Osteocyte (in vitro differentiated cells): ENCODE measurements around the gene RBM28. TPM values are rescaled to one million over a fixed set of nuclear protein-coding genes. Genes with fewer than 3 reads are reported as not detected.
A peak's percentile ranks its signal among the peaks of the same experiment; 100 is the strongest.

Experiments
- DNase-seq: peaks from one replicate; pipeline ENCODE4 v3.0.0; 2021; ENCODE audit warnings: mixed read lengths; ENCODE audit not compliant: unreplicated experiment; ENCODE audit errors: extremely low spot score
- H3K27ac Mint-ChIP-seq: one replicate; pipeline ENCODE4 v1.8.0; 2021; ENCODE audit warnings: mild to moderate bottlenecking, mixed read lengths; ENCODE audit not compliant: unreplicated experiment
- H3K27me3 Mint-ChIP-seq: one replicate; pipeline ENCODE4 v1.8.0; 2021; ENCODE audit warnings: mixed read lengths; ENCODE audit not compliant: unreplicated experiment
- H3K36me3 Mint-ChIP-seq: one replicate; pipeline ENCODE4 v1.8.0; 2021; ENCODE audit warnings: mixed read lengths; ENCODE audit not compliant: unreplicated experiment
- H3K4me1 Mint-ChIP-seq: one replicate; pipeline ENCODE4 v1.8.0; 2021; ENCODE audit warnings: mixed read lengths; ENCODE audit not compliant: unreplicated experiment
- H3K4me3 Mint-ChIP-seq: one replicate; pipeline ENCODE4 v1.8.0; 2021; ENCODE audit warnings: mild to moderate bottlenecking, moderate library complexity, mixed read lengths; ENCODE audit not compliant: unreplicated experiment
- H3K9me3 Mint-ChIP-seq: one replicate; pipeline ENCODE4 v1.8.0; 2021; ENCODE audit warnings: mixed read lengths; ENCODE audit not compliant: unreplicated experiment
- total RNA-seq: library from RNA; stranded (reverse); gene quantifications from 2 replicates; pipeline ENCODE4 v1.2.1, GENCODE V29; 2021
- TF ChIP-seq, protein P1 (sequence below): fragments of 200-600 bp; sonication (generic); IDR thresholded peaks from 2 replicates; pipeline ENCODE4 v1.5.0; 2021; ENCODE audit warnings: antibody characterized with exemption, mild to moderate bottlenecking, moderate library complexity

The RBM28 gene
- total RNA-seq, 1 donor from 2014 or later = 45.6 TPM

DNA sequence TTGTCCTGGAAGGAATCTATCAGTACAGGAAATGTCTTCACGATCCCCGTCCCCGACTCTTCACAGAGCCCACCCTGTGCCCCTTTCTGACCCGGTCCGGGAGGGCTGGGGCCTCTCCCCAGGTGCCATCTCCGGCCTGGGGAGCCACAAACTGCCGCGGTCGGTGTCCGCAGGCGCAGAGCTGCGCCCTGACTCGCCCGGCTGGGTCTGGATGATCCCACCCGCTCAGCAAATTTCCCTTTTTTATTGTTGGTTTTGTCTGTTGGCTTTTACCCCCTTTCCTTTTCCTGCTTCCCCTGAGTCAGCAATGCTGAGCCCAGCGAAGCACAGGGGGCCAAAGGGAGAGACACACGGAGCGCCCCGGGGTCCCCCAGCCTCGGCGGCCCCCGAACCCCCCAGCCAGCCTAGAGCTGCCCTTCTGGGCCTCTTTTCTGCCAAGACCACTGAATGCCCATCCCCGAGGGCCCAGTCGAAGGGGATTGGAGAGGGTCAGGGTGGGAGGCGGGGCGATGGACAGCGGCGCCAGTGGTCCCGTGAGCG, 71.7 kb downstream of the RBM28 start:
- no peak for DNase-seq
- no peak overlapping the region for H3K4me3 Mint-ChIP-seq
- H3K4me1 Mint-ChIP-seq = peaks cover 23% of the 10 kb centered on the region
- H3K9me3 Mint-ChIP-seq = no peaks in the 10 kb centered on the region
- H3K27ac Mint-ChIP-seq = no peak overlapping the region
- H3K36me3 Mint-ChIP-seq = no peaks in the 10 kb centered on the region
- H3K27me3 Mint-ChIP-seq = peaks cover 6% of the 10 kb centered on the region
- TF ChIP-seq, protein P1, sequence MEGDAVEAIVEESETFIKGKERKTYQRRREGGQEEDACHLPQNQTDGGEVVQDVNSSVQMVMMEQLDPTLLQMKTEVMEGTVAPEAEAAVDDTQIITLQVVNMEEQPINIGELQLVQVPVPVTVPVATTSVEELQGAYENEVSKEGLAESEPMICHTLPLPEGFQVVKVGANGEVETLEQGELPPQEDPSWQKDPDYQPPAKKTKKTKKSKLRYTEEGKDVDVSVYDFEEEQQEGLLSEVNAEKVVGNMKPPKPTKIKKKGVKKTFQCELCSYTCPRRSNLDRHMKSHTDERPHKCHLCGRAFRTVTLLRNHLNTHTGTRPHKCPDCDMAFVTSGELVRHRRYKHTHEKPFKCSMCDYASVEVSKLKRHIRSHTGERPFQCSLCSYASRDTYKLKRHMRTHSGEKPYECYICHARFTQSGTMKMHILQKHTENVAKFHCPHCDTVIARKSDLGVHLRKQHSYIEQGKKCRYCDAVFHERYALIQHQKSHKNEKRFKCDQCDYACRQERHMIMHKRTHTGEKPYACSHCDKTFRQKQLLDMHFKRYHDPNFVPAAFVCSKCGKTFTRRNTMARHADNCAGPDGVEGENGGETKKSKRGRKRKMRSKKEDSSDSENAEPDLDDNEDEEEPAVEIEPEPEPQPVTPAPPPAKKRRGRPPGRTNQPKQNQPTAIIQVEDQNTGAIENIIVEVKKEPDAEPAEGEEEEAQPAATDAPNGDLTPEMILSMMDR = no peak

DNA sequence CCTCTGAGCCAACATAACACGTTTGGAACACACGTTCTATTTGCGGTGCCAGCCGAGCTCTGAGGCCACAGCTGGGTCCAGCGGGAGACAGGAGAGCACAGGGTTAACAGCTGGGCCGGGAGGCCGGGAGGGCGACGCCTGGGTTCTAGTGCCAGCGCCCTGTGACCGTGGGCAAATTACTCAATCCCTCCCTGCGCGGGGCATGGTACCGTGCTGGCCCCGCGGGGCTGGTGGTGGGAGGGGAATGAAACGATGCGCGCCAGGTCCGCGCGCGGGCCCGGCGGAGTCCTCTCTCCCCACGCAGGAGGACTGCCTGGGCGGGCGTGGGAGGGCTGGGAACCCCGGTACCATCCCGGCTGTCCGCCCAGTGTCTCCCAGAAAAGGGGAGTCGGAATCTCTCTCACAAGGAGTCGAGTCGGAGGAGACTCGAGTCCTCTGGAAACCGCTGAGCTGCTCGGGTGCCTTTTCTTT, 72.2 kb downstream of the RBM28 start:
- DNase-seq = no peak
- H3K4me3 Mint-ChIP-seq = no peak overlapping the region
- no peak overlapping the region for H3K27ac Mint-ChIP-seq
- TF ChIP-seq, protein P1 = no peak
- no peaks in the 10 kb centered on the region for H3K36me3 Mint-ChIP-seq
- H3K27me3 Mint-ChIP-seq = peaks cover 6% of the 10 kb centered on the region
- H3K9me3 Mint-ChIP-seq = no peaks in the 10 kb centered on the region
- H3K4me1 Mint-ChIP-seq = peaks cover 28% of the 10 kb centered on the region

DNA sequence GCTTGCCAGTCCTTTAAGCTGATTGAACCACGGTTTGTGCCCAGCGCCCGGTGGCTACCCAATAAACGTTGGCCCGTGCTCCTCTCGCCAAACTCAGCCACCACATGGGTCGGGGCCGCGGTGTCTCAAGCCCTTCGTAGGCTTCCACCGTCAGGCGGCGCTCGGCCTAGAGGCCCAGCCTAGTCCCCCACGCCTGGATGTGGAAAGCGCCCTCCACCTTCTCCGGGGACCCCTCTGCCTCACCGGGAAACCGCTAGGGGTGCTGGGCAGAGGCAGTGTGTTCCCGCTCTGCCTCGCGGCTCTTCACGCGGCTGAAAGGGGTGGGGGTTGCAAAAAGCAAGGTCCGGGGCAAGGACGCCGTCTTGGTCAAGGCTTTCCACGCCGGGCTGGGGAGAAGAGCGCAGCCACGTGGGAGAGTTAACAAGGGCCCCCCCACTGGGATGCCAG, 72.9 kb downstream of the RBM28 start:
- Mint-ChIP-seq H3K27ac (no peak overlapping the region), H3K4me3 (no peak overlapping the region), H3K9me3 (no peaks in the 10 kb centered on the region), H3K4me1 (peaks cover 35% of the 10 kb centered on the region), H3K27me3 (peaks cover 6% of the 10 kb centered on the region), H3K36me3 (no peaks in the 10 kb centered on the region)
- TF ChIP-seq, protein P1 = no peak
- DNase-seq = no peak

DNA sequence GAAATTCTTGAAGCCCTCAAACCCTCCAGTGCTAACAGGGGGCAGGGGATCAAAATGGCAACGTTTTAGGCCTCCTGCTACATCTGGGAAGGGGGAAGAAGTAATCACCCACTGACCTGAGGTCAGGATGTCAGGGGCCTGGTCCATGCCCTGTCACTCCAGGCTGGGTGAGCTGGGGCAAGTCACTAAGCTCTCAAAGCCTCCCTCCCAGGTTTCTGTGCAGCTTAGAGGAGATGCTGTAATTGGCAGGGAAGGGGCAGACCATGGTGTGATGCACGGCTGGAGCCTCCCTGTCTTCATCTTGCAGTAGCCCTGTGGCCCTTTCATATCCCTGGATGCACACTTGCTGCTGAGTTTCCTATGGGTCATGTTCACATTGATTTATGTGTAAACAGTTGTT, 75.5 kb downstream of the RBM28 start:
- no peak for DNase-seq
- Mint-ChIP-seq H3K36me3 (no peaks in the 10 kb centered on the region), H3K27ac (peak overlapping the region; percentile 96), H3K4me1 (peaks cover 45% of the 10 kb centered on the region), H3K4me3 (no peak overlapping the region), H3K27me3 (peaks cover 2% of the 10 kb centered on the region), H3K9me3 (no peaks in the 10 kb centered on the region)
- TF ChIP-seq, protein P1 = no peak

DNA sequence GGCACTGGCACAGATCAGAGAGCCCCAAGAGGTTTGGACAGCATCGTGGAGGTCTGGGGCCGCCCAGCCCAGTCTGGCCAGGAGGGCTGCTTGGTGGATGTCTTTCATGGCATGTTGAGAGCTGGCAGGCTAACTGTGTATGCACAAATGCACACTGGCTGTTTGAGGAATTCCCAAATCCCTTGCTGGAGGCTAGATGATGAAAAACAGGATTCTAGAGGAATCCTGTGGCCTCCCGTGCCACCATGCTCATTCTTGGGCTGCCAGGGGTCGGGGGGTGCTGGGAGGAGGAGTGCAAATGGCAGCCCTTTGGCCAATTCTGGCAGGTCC, 76.1 kb downstream of the RBM28 start:
- peaks cover 2% of the 10 kb centered on the region for H3K27me3 Mint-ChIP-seq
- TF ChIP-seq, protein P1 = no peak
- H3K36me3 Mint-ChIP-seq = no peaks in the 10 kb centered on the region
- H3K9me3 Mint-ChIP-seq = no peaks in the 10 kb centered on the region
- peak overlapping the region; percentile 51 for H3K4me3 Mint-ChIP-seq
- no peak for DNase-seq
- H3K4me1 Mint-ChIP-seq = peaks cover 45% of the 10 kb centered on the region
- H3K27ac Mint-ChIP-seq = peak overlapping the region; percentile 96
